ENCODE results near the gene SETD4.

DNA sequence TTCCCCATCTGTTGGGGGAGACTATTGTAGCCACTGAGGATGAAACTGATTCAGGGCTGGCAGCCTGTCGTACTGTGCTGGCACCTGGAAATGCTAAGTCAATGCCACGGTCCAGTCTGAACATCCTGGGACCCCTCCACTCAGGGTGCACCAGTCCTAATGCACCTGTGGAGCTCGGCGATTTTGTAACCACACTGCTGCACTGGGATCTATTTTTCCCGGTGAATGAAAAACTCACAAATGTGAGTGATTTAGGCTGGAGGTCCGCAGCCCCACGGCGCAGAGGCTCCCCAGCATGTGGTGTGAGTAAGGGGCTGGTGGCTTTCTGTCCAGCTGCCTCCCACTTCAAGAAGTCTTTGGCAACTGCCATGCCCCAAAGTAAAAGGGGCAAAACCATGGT lies 35.5 kb downstream of the SETD4 start:
- TF ChIP-seq CTCF (IDR thresholded peaks at IDR 0.05) (no peak), POLR2A (IDR thresholded peaks at IDR 0.05) (no peak)
